Cardiac fibroblast (primary cell): ENCODE measurements around the gene FGF4.

Source experiments
- DNase-seq, 2 donors: peaks; one replicate each; pipeline versions ENCODE4 v3.0.0 to v3.0.0-alpha.2; 2010; ENCODE audit warnings: low read depth in 2 of 2
- H3K4me3 ChIP-seq, 2 donors: replicated peaks in 1 of 2; 1 replicate in 1 of 2; 2 replicates in 1 of 2; pipeline ENCODE4 v1.5.1; 2011; ENCODE audit warnings: low read depth in 2 of 2, low read length in 2 of 2, mild to moderate bottlenecking in 2 of 2, moderate library complexity in 1 of 2
- TF ChIP-seq, protein P1 (sequence below): IDR thresholded peaks from one replicate; pipeline ENCODE4 v1.5.1; 2011; ENCODE audit warnings: low read depth, mild to moderate bottlenecking, low read length, inconsistent platforms

The FGF4 gene

DNA sequence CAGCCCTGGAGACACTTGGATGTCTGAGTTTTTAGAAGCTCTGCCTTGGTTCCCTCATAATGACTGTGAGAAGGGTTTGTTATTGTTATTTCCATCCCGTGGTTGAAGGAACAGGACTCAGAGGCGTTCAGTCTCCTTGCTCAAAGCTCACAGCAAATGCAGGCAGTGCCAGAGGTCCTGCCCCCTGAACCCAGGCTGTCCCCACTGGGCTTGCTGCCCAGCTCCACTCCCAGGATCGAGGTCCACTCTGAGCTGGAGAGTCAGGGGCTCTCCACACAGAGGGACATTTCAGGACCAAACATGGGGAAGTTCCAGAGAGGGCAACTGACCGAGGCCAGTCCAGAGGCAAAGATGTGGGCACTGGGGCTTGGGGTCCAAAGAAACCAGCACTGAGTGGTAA lies 14.8 kb downstream of the FGF4 start:
- DNase-seq, result no peak
- no peak overlapping the region for H3K4me3 ChIP-seq
- TF ChIP-seq, protein P1, sequence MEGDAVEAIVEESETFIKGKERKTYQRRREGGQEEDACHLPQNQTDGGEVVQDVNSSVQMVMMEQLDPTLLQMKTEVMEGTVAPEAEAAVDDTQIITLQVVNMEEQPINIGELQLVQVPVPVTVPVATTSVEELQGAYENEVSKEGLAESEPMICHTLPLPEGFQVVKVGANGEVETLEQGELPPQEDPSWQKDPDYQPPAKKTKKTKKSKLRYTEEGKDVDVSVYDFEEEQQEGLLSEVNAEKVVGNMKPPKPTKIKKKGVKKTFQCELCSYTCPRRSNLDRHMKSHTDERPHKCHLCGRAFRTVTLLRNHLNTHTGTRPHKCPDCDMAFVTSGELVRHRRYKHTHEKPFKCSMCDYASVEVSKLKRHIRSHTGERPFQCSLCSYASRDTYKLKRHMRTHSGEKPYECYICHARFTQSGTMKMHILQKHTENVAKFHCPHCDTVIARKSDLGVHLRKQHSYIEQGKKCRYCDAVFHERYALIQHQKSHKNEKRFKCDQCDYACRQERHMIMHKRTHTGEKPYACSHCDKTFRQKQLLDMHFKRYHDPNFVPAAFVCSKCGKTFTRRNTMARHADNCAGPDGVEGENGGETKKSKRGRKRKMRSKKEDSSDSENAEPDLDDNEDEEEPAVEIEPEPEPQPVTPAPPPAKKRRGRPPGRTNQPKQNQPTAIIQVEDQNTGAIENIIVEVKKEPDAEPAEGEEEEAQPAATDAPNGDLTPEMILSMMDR, result no peak

DNA sequence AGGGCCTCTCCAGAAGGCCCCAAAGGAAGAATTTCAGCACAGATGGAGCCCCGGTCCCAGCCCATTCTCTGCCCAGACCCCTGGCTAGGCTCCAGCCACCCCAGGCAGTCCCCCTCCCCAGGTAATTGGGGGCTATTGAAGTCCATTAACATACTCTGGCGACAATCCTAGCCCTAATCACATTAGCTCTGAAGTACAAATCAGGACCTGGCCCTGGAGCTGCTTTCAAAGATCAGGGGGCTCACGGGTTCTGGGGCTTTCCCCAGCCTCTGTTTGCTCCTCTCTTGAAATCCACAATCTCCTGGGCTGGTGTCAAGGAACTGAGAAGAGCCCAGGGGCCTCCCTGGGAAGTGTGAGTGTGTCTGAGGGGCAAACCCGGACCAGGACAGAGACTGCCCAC lies 22.3 kb downstream of the FGF4 start:
- H3K4me3 ChIP-seq, result no peak overlapping the region
- TF ChIP-seq, protein P1, result no peak
- DNase-seq, result no peak

DNA sequence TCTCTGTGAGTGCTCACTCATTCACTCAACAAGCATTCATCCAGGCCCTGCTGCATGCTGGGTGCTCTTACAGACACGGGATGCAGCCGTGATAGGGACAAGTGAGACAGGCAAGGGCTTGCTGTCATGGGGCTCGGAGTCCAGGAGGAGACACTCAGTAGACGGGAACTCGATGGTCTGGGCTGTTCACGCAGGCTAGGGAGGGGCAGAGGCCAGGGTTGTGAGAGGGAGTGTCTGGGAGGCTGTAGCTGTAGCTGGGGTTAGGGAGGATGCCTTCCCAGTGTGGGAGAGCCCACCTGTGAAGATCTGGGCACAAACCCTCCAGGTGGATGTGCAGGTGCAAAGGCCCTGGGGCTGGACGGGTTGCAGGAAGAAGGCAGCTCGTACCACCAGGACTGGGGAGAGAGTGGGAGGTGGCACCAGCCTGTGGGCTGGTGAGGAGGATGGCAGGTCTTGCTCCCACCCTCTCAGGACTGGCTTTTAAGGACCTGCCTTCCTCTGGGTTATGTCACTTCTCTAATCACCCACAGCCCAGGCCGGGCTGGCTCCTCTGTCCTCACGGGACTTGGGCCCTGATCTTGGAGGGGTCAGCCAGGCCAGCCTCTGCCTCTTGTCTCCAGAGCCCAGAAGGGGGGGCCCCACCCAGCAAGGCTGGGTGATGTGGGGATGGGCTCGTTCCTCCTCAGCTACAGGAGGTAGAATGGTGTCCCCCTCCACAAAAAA lies 24.1 kb downstream of the FGF4 start:
- DNase-seq, result no peak
- TF ChIP-seq, protein P1, result no peak
- no peak overlapping the region for H3K4me3 ChIP-seq

DNA sequence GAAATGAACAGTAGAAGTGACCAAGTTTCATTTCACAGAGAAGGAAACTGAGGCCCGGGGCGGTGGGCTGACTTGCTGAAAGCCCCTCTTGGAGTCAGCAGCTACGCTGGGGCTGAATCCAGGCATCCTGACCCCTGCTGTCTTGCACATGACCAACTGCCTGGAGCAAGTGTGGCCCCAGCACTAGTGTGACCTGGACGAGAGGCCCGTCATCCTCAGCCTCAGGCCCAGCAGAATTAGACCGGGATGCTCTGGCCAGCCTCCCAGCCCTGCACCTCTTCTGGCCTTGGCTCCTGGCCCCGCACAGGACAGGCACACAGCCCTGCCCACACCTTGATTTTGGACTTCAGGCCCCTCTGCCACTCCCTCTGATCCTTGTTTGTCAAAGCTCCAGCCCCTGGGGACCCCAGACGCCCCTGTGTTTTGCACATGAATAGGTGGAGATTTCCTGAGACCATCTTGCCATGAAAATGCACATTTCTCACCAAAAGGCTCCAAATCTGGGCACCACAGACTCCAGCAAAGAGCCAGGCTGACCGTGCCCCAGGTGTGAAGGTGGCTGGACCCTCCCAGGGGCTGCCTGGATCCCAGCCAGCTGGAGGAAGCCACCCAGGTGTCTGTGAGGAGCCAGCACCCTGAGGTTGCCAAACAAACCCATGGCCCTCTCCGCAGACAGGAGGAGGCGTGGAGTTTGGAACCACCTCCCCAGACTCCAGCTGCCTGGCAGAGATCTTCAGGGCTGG lies 24.9 kb downstream of the FGF4 start:
- TF ChIP-seq, protein P1, result no peak
- H3K4me3 ChIP-seq, result no peak overlapping the region
- DNase-seq, result no peak

DNA sequence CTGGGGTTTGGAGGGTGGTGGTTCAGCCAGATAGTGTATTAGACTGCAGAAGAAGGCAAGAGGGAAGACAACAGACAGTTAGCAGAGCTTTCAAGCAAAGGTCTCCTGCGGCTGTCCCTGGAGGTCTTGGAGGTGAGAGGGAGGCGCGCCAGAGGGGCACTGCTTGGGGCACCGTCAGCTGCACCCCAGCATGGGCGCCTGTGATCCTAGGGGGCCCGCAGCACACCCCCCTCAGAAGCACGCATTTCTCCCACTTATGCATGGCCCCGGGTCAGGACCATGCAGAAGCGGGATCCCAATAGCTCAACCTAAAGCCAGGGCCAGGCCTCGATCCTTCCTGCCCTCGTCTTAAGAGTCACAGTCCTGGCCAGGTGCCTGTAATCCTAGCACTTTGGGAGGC lies 26.5 kb downstream of the FGF4 start:
- DNase-seq, result no peak
- no peak overlapping the region for H3K4me3 ChIP-seq
- TF ChIP-seq, protein P1, result no peak

DNA sequence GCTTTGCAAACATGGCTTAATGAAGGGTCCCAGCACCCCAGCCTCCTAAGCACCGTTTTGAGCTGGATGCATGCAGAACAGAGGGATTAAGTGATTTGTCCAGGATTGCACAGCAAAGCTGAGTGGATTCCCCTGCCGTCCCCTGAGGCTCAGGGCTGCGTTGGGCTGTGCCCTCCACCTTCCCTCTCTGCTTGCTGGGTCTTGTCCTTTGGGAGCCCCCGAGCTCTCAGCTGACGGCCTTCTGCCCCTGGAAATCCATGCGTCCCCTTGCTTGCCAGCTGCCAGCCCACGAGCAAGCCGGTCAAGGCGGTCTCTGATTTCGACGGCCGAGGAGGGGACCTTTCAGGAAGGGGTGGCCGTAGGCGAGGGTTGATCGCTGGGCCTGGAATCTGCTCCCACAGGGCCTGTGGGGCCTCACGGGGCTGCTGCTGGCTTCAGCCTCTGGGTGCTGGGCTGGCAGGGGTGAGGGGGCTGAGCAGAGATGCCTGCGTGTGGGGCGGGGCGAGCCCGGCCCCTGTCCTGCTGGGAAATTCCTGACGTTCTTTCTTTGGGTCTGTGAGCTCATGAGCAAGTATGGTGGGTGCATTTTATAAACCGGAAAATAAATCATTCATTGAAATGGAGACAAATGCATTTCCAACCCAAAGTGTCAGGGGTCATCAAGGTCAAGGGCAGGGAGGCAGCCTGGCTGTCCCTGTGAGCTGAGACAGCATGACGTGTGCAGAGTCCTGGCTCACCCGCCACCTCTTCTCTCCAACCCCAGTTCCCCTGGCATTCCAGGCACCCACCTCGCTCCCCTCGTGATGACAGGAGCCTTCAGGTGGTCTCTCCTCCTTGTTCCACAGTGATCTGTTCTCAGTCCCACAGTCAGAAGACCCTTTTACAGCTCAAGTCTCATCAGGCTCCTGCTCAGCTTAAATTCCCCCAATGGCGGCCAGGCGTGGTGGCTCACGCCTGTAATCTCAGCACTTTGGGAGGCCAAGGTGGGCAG lies 28.1 kb downstream of the FGF4 start:
- no peak overlapping the region for H3K4me3 ChIP-seq
- peak in 1 of 2 donors; percentile 31 for DNase-seq
- TF ChIP-seq, protein P1, result no peak
